ENCODE data around the gene RABAC1. TPM values are rescaled to one million over a fixed set of nuclear protein-coding genes. Genes with fewer than 3 reads are reported as not detected.

The RABAC1 gene
- total RNA-seq, result 100 to 1,000 TPM; 123 to 167 TPM

- peak; percentile 90 for DNase-seq (ENCODE audit: low spot score)
- Histone ChIP-seq H3K27ac (peak within 1 kb of the TSS; percentile 90 to 96), H3K4me3 (peak within 1 kb of the TSS; percentile 67 to 99), H3K36me3 (no peaks in the 10 kb centered on the region), H3K4me1 (peaks cover 0 to 19% of the 10 kb centered on the region in 2 donors), H3K27me3 (no peaks in the 10 kb centered on the region), H3K9me3 (no peaks in the 10 kb centered on the region)
- TF ChIP-seq CTCF (IDR thresholded peaks at IDR 0.05), result peak in 1 of 2 donors; percentile 24
Observed at GRCh38 chr19:41959056-41960053, at the start of gene RABAC1. Gene RABAC1 (minus strand): TSS chr19:41959321. CDS start chr19:41959292, 29 bp downstream.

GRCh38 chr19:42006569-42006968 is 47.4 kb upstream of the RABAC1 start:
- Histone ChIP-seq H3K9me3 (no peaks in the 10 kb centered on the region), H3K27me3 (no peaks in the 10 kb centered on the region), H3K4me3 (no peak overlapping the region), H3K27ac (no peak overlapping the region), H3K36me3 (no peaks in the 10 kb centered on the region), H3K4me1 (no peaks in the 10 kb centered on the region)
- TF ChIP-seq CTCF (IDR thresholded peaks at IDR 0.05), result no peak
- DNase-seq (ENCODE audit: low spot score), result no peak

- no peaks in the 10 kb centered on the region for H3K27me3 ChIP-seq
- H3K9me3 ChIP-seq, result no peaks in the 10 kb centered on the region
- no peak for TF ChIP-seq CTCF (IDR thresholded peaks at IDR 0.05)
- H3K27ac ChIP-seq, result no peak overlapping the region
- H3K4me1 ChIP-seq, result no peaks in the 10 kb centered on the region
- H3K36me3 ChIP-seq, result no peaks in the 10 kb centered on the region
- DNase-seq (ENCODE audit: low spot score), result no peak
- H3K4me3 ChIP-seq, result no peak overlapping the region
Observed at GRCh38 chr19:42005504-42005903, 46.4 kb upstream of the RABAC1 start.

GRCh38 chr19:42003506-42004294 is 44.6 kb upstream of the RABAC1 start:
- Histone ChIP-seq H3K4me1 (peaks cover 0 to under 1% of the 10 kb centered on the region in 2 donors), H3K36me3 (no peaks in the 10 kb centered on the region), H3K27me3 (no peaks in the 10 kb centered on the region), H3K9me3 (no peaks in the 10 kb centered on the region), H3K4me3 (no peak overlapping the region), H3K27ac (no peak overlapping the region)
- TF ChIP-seq CTCF (IDR thresholded peaks at IDR 0.05), result no peak
- DNase-seq (ENCODE audit: low spot score), result no peak

- H3K4me3 ChIP-seq, result no peak overlapping the region
- peaks cover 0 to 7% of the 10 kb centered on the region in 2 donors for H3K27me3 ChIP-seq
- TF ChIP-seq CTCF (IDR thresholded peaks at IDR 0.05), result no peak
- no peak overlapping the region for H3K27ac ChIP-seq
- no peaks in the 10 kb centered on the region for H3K36me3 ChIP-seq
- H3K4me1 ChIP-seq, result peaks cover 0 to 19% of the 10 kb centered on the region in 2 donors
- H3K9me3 ChIP-seq, result no peaks in the 10 kb centered on the region
- no peak for DNase-seq (ENCODE audit: low spot score)
Observed at GRCh38 chr19:41999878-42000208, 40.7 kb upstream of the RABAC1 start.

All from right atrium auricular region (tissue), 2 donors.